Hematopoietic multipotent progenitor cell (in vitro differentiated cells): Measurements from ENCODE around the gene RTN4. TPM values are rescaled to one million over a fixed set of nuclear protein-coding genes. Genes with fewer than 3 reads are reported as not detected.
"Not testable (repeated sequence)": the region's sequence is repeated elsewhere in the genome, so short reads cannot be mapped to it uniquely, and the experiment has no call there.

ENCODE experiments used
- DNase-seq, 3 donors: peaks; one replicate each; pipeline ENCODE4 v3.0.0-alpha.2; 2011 to 2015; ENCODE audit warnings: low read depth in 2 of 3, low spot score in 2 of 3
- total RNA-seq: library from RNA; depleted of rRNA; stranded (reverse); fragments of >200 nt; gene quantifications from one replicate; pipeline ENCODE4 v1.2.3, GENCODE V29; 2012

RTN4 gene
- total RNA-seq, 1 donor = 69.2 TPM

- no peak for DNase-seq
These were observed 38.2 kb downstream of the RTN4 start for GRCh38 chr2:55011831-55012671.

GRCh38 chr2:55010915-55011314 lies 39.3 kb downstream of the RTN4 start:
- peak in 1 of 3 donors; percentile 36 for DNase-seq

DNA sequence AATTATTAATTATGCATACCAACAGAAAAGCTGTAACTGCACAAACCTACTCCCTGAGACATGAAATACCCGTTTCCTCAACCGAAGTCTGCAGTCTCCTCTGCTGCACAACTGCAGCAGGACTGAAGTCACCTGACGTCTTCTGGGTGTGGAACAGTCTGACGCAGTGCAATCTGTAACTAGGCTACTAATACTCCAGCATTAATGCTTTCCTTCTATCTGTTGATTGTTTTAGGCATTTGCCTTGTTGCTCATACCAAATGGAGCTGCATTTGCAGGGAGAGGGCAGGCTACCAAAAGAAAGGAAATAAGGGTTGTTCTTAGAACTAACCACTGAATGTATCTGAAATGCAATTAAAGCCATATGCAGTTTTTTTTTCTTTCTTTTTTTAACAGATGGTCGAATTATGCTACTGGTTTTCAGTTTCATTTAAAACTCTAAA lies 40.1 kb downstream of the RTN4 start:
- peak; percentile 24 to 68 (median 67) for DNase-seq

DNA sequence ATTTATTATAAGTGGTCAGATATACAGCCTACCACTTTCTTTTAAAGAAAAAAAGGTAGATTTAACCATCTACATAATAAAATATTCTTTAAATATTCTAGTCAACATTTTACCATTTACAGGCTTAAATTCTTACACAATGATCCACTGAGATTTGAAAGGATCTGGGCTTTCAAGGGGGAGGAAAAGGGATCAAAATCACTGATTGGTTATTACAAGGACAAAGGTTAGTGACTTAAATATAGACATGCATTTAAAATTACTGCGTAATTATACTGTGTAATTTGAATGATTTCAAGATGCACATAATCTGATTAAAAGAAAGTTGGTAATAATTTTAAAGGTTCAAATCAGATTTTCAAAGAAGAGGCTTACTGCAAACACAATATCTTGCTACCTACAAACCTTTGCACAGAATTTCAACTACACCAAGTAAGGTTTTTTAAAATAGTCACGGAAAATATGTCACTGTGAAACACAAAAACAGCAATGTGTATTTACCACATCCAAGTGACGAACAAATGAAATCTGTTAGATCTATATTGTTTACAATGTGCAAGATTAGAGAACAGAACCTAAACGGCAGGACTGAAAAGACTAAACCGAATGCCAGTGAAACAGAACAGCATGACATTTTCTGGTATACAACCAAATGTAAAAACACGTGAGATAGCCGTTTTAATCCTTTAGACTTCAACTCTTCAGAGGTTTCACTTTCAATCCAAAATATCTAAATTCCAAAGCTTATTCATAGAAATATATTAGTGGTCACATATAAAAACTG lies 40.8 kb downstream of the RTN4 start:
- DNase-seq = peak in 1 of 3 donors; percentile 32

DNA sequence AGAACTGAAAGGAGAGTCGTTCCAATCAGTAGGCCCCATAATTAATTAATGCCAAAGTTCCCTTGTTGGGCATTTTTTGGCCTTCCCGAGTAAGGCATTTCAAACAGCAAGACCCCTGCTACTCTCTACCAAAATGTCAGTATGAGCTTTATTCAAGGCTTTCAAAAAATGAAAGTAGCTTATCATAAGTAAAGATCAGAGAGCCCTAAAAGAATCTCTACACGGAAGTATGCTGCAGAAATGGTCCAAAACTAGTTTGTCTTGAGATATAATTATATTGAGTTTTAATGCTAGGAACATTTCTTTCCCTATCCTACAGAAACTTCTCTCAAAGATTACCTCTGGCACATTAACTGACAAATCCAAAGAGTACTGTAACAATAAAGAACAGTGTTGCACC lies 43.9 kb downstream of the RTN4 start:
- DNase-seq = no peak

DNA sequence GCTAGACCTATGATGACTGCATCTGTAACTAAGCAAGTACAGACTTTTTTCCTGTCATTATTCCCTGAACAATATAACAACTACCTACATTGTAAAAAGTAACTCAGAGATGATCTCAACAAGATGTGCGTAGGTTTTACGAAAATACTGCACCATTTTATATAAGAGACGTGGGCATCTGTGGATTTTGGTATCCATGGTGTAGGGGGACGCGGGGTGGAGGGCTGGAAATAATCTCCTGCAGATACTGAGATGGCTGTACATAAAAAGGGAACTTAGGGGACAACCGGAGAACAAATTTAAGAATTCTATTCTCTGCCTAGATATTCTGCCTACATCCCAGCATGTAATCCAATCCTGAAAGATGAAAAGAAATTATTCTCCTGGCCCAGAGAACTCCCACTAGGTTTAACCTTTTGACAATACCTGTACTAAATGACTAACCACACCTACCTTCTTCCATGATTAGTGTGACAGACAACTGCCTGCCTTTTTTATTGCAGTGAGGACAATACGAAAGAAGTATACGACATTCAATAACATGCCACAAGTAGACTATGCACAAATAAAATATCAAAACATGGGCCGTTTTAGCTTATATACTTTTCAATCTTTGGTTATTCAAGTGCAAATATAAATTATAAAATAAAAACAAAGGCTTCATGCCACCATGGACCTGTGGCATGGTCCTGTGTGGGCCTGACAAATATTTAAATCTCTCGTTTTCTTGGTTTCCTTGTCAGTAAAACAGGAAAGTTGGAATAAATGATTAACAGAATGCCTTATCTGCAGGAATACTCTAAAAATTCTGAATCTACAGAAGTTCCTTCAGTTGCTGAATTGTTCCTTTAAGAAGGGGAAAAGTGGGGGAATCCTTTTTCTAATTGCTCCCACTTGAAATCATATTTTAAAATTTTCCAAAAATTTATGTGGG lies 46.3 kb downstream of the RTN4 start:
- DNase-seq = no peak

DNA sequence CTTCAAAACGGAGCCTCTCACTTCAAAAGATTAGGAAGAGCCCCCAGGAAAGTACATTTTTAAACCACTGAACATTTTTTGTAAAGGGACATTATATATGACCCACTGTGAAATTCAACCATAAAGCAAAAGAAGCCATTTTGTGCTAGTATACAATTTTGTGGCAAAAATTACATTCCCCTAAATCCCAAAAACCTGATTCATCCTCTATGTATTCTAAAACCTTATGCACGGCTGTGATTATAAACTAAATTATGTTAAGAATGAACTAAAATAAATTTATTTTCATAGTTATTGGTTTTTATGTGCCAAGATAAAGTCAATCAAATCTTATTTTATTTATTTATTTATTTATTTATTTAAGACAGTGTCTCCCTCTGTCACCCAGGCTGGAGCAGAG lies 48.5 kb downstream of the RTN4 start:
- no peak for DNase-seq

- no peak for DNase-seq
These were observed 49.9 kb downstream of the RTN4 start for GRCh38 chr2:55000341-55000740.

GRCh38 chr2:54999182-54999581 lies 51.1 kb downstream of the RTN4 start:
- no peak for DNase-seq

DNA sequence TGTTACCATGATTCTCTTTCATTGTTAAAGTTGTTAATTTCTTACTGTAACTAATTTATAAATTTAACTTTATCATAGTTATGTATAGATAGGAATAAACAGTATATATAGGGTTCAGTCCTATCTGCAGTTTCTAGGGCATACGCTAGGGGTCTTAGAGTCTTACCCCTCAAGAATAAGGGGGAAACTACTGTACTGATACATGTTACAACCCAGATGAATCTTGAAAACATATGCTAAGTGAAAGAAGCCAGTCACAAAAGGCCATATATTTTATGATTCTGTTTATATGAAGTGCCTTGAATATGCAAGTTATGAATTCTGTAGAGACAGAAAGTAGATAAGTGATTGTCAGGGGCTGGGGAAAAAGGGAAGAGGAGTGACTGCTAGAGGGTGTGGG lies 52.4 kb downstream of the RTN4 start:
- no peak for DNase-seq

- no peak for DNase-seq
These were observed 54.7 kb downstream of the RTN4 start for GRCh38 chr2:54995553-54995952.

DNA sequence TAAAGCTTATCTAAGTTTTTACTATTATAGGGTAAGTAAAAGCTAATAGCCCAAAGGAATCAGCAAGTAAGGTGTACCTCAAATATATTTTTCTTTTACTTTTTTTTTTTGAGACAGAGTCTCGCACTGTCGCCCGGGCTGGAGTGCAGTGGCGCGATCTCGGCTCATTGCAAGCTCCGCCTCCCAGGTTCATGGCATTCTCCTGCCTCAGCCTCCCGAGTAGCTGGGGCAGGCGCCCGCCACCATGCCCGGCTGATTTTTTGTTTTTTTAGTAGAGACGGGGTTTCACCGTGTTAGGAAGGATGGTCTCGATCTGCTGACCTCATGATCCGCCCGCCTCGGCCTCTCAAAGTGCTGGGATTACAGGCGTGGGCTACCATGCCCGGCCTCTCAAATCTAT lies 59.6 kb downstream of the RTN4 start:
- DNase-seq = not testable (repeated sequence)

GRCh38 chr2:54988612-54989011 lies 61.6 kb downstream of the RTN4 start:
- no peak for DNase-seq

GRCh38 chr2:54986264-54986663 lies 64.0 kb downstream of the RTN4 start:
- no peak for DNase-seq

DNA sequence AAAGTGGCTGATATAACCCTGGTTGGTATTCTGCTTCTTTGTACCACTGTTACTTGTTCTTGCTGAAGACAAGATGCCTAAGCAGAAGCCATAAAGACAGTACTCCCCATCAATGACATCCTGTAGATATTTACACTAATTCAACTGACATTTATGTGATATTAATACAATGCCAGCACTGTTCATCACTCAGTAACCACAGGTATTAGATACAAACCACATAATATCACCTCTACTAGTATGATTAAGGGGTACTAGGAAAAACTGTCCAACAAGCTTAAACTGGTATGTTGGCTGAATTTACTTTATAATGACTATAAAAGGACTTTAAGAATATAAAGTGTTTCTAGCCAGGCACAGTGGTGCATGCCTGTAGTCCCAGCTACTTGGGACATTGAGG lies 65.8 kb downstream of the RTN4 start:
- DNase-seq = no peak

DNA sequence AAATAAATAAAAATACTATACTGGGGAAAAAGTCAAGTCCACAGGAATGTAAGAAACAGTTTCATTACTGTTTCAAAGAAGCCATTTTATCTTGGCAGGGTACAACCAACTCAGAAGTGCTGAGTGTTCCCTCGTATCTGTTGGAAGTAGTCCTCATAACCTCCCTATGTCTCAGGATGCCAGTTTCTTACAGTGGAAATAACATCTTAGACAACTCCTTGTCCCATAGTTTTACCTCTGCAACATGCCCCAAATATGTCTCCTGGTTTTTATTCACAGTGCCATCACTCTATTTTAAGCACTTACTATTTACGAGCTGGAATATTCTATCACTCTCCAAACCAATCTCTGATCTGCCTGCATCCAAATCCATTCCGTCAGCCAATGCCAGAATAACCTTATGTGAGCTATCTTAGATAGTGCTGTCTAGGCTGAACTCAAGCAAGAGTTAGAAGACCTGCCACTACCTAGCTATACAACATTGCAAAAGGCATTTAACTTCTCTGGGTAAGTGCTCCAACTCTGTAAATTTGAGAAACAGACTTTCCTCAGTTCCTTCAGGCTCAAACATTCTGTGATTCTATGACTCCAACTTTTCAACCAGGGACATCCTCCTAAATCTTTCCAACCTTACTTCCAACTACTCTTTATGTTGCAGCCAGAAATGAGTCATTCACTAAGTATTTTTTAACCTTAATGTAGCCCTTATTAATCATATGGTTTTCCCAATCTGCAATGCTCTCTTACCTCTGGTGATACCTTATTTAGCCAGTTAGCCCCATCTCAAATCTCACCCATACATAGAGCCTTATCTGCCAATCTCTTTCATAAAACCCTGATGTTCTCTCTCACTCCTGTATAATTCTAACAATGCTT lies 66.7 kb downstream of the RTN4 start:
- DNase-seq = no peak

DNA sequence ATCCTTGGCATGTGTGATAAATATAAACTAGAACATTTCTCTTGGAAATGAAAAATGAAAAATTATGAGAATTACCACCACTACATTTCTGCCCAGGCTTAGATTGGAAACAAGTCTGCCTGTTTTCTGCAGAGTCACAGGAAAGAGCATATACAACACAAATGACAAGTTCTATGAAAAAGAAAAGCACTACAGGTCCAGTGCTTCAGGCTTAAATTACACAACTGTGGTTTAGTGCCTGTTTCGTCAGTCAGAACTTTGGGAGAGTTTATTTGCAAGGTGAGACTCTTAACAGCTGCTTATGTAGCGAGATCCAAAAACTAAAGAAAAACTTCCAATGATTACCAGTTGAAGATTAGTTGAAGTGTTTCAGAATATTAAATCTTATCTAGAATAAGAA lies 68.9 kb downstream of the RTN4 start:
- DNase-seq = peak in 1 of 3 donors; percentile 43

- peak in 1 of 3 donors; percentile 52 for DNase-seq
These were observed 70.8 kb downstream of the RTN4 start for GRCh38 chr2:54979321-54980044.

DNA sequence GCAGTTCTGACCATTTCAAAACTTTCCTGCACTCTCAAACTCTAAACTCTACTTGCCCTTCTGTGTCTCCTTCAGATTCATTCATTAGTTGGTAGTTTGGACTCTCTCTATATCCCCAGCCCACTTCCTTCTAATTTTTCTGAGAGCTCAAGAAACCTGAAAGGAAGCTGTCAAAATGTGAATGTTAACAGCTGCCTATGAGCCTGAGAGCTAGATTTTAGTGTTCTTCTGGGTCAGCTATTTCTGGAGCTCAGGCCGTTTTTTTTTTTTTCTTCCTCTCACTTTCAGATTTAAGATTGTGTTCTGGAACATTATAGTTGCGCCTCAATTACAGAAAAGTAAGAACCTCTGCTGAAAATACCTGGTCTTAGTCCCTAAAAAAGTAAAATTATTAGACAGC lies 73.1 kb downstream of the RTN4 start:
- DNase-seq = peak in 1 of 3 donors; percentile 41
